OCI-LY7 (cell line): ENCODE data around the gene RFX5. TPM values are rescaled to one million over a fixed set of nuclear protein-coding genes. Genes with fewer than 3 reads are reported as not detected.

Experiments used
- BruUV-seq: library from RNA; stranded (reverse); fragments of 400-500 nt; replicated peaks from 2 replicates; lab custom pipeline; 2021; lab: Mats Ljungman, UMichigan
- CTCF ChIA-PET: fragments of 300-600 bp; sonication (Branson Sonifier 250); formaldehyde crosslinking; loops from one replicate; lab custom pipeline; 2022; ENCODE audit warnings: antibody characterized with exemption; ENCODE audit not compliant: unreplicated experiment; lab: Charles Lee
- POLR2A ChIA-PET: fragments of 300-600 bp; sonication (Branson Sonifier 250); formaldehyde crosslinking; loops from one replicate; lab custom pipeline; 2022; ENCODE audit warnings: antibody characterized with exemption; lab: Charles Lee
- DNase-seq: peaks from one replicate; pipeline ENCODE4 v3.0.0-alpha.2; 2015; ENCODE audit warnings: low spot score
- H2AFZ ChIP-seq: fragments of 200-600 bp; sonication (generic), shearing (Covaris generic); 2 replicates; pipeline ENCODE4 v1.6.1; 2014; ENCODE audit warnings: mild to moderate bottlenecking, antibody characterized with exemption, low read length, moderate library complexity
- H3K27ac ChIP-seq: fragments of 200-600 bp; sonication (generic); 2 replicates; pipeline ENCODE4 v1.5.1; 2014; ENCODE audit warnings: mixed run types, low read depth, mild to moderate bottlenecking, moderate library complexity, low read length, inconsistent platforms; ENCODE audit not compliant: poor library complexity, severe bottlenecking
- H3K36me3 ChIP-seq: fragments of 200-600 bp; sonication (generic); 2 replicates; pipeline ENCODE4 v1.6.1; 2014; ENCODE audit warnings: mild to moderate bottlenecking, antibody characterized with exemption, low read length, moderate library complexity, mixed read lengths; ENCODE audit not compliant: insufficient read depth
- H3K4me1 ChIP-seq: fragments of 200-600 bp; sonication (generic); 2 replicates; pipeline ENCODE4 v1.5.1; 2014; ENCODE audit warnings: mild to moderate bottlenecking, low read length; ENCODE audit not compliant: insufficient read depth, poor library complexity, severe bottlenecking
- H3K4me2 ChIP-seq: fragments of 200-600 bp; sonication (generic); 2 replicates; pipeline ENCODE4 v1.6.1; 2014; ENCODE audit warnings: mild to moderate bottlenecking, low read length
- H3K4me3 ChIP-seq: fragments of 200-600 bp; sonication (generic); 2 replicates; pipeline ENCODE4 v1.5.1; 2014; ENCODE audit warnings: mild to moderate bottlenecking, low read depth, low read length; ENCODE audit not compliant: poor library complexity, severe bottlenecking
- H3K79me2 ChIP-seq: fragments of 200-600 bp; sonication (generic); 2 replicates; pipeline ENCODE4 v1.6.1; 2016; ENCODE audit warnings: low read depth, mild to moderate bottlenecking, low read length, moderate library complexity, mixed read lengths; ENCODE audit not compliant: insufficient read depth
- H3K9me2 ChIP-seq: fragments of 200-600 bp; sonication (generic); 2 replicates; pipeline ENCODE4 v1.6.1; 2016; ENCODE audit warnings: mild to moderate bottlenecking, low read length, mixed read lengths; ENCODE audit not compliant: insufficient read depth
- H3K9me3 ChIP-seq: fragments of 200-600 bp; sonication (generic); 2 replicates; pipeline ENCODE4 v1.6.1; 2014; ENCODE audit warnings: mild to moderate bottlenecking, mixed run types, low read length, mixed read lengths
- H4K20me1 ChIP-seq: fragments of 200-600 bp; sonication (generic); 2 replicates; pipeline ENCODE4 v1.6.1; 2014; ENCODE audit warnings: mild to moderate bottlenecking, antibody characterized with exemption, low read length, moderate library complexity, mixed read lengths; ENCODE audit not compliant: insufficient read depth
- EZH2phosphoT487 ChIP-seq: fragments of 200-600 bp; sonication (generic); IDR thresholded peaks from 2 replicates; pipeline ENCODE4 v1.6.1; 2018; ENCODE audit warnings: low read depth, borderline replicate concordance, mild to moderate bottlenecking, mixed run types, antibody characterized with exemption, low read length, moderate library complexity, mixed read lengths
- intact Hi-C: fragments of 100-400 bp; cut with micrococcal nuclease; formaldehyde crosslinking; loops from one replicate; pipeline ENCODE4 v1.10.0; 2022; ENCODE audit not compliant: unreplicated experiment
- total RNA-seq, 2 experiments: library from RNA; depleted of rRNA in 1 of 2; stranded (reverse); fragments of >200 nt in 1 of 2; shearing (Covaris generic) in 1 of 2; gene quantifications; 2 replicates each; pipeline ENCODE4 v1.2.3, GENCODE V29; 2014 to 2022
- TF ChIP-seq, protein P1 (sequence below): fragments of 200-600 bp; sonication (generic); conservative IDR thresholded peaks from 2 replicates; pipeline ENCODE4 v1.5.1; 2014; ENCODE audit warnings: mild to moderate bottlenecking, antibody characterized with exemption, low read length, moderate library complexity, mixed read lengths

Gene RFX5
- total RNA-seq, 2 experiments from 2014 or later, result 99.7 to 115 TPM

DNA sequence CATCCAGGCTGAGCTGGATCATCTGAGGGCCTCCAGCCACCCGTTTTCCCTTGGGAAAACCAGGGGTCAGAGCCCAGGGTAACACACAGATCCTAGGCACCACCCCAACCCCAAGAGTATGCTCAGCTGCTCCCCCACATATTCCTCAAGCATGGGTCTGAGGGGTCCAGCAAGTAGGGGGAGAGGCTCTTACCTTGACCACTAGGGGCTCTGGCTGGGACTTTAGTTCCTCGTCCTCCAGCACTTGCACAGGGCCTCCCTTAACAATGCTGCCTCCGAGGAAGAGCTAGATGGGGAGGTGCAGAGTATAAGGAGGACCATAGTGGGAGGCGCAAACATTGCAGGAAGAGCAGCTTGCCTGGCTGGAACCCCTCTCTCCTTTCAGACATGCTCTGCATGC is 17.9 kb upstream of the RFX5 start:
- ChIA-PET POLR2A (no interaction called here), CTCF (no interaction called here)
- Histone ChIP-seq H2AFZ (no peak overlapping the region), H3K27ac (no peak overlapping the region), H3K4me1 (peaks cover under 1% of the 10 kb centered on the region), H3K9me2 (no peaks in the 10 kb centered on the region), H3K79me2 (no peaks in the 10 kb centered on the region), H3K36me3 (no peaks in the 10 kb centered on the region), H3K4me2 (no peak overlapping the region), H3K4me3 (no peak overlapping the region), H4K20me1 (no peaks in the 10 kb centered on the region), H3K9me3 (peaks cover 15% of the 10 kb centered on the region)
- DNase-seq, result no peak
- no TSS peak for BruUV-seq
- intact Hi-C loops, result no loop called here
- TF ChIP-seq, protein P1, sequence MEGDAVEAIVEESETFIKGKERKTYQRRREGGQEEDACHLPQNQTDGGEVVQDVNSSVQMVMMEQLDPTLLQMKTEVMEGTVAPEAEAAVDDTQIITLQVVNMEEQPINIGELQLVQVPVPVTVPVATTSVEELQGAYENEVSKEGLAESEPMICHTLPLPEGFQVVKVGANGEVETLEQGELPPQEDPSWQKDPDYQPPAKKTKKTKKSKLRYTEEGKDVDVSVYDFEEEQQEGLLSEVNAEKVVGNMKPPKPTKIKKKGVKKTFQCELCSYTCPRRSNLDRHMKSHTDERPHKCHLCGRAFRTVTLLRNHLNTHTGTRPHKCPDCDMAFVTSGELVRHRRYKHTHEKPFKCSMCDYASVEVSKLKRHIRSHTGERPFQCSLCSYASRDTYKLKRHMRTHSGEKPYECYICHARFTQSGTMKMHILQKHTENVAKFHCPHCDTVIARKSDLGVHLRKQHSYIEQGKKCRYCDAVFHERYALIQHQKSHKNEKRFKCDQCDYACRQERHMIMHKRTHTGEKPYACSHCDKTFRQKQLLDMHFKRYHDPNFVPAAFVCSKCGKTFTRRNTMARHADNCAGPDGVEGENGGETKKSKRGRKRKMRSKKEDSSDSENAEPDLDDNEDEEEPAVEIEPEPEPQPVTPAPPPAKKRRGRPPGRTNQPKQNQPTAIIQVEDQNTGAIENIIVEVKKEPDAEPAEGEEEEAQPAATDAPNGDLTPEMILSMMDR, result no peak; the same call in 1 of the 2 replicates
- no peak for TF ChIP-seq EZH2phosphoT487

DNA sequence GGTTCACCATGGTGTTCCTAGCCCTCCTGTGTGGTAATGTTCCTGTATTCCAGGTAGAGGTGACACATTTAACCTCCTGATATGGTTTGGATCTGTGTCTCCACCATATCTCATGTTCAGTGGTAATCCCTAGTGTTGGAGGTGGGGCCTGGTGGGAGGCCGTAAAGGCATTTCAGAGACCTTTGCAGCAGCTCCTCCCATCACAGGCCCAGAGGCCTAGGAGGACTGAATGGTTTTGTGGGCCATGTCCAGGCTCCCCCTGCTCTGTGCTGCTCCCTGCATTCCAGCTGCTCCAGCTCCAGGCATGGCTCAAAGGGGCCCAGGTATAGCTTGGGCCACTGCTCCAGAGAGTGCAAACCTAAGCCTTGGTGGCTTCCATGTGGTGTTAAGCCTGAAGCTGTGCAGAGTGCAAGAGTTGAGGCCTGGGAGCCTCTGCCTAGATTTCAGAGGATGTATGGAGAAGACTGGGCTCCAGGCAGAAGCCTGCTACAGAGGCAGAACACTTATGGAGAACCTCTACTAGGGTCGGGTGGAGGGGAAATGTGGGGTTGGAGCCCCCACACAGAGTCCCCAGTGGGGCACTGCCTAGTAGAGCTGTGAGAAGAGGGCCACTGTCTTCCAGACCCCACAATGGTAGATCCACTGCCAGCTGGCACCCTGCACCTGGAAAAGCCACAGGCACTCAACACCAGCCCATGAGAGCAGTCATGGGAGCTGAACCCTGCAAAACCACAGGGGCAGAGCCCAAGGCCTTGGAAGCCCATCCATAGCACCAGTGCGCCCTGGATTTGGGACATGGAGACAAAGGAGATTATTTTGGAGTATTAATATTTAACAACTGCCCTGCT is 15.5 kb upstream of the RFX5 start:
- Histone ChIP-seq H3K27ac (no peak overlapping the region), H3K4me1 (no peaks in the 10 kb centered on the region), H4K20me1 (no peaks in the 10 kb centered on the region), H3K36me3 (no peaks in the 10 kb centered on the region), H3K79me2 (no peaks in the 10 kb centered on the region), H3K9me3 (peaks cover 15% of the 10 kb centered on the region), H3K9me2 (no peaks in the 10 kb centered on the region), H3K4me2 (no peak overlapping the region), H3K4me3 (no peak overlapping the region), H2AFZ (no peak overlapping the region)
- DNase-seq, result no peak
- CTCF ChIA-PET, result no interaction called here
- POLR2A ChIA-PET, result no interaction called here
- intact Hi-C loops, result no loop called here
- no TSS peak for BruUV-seq
- TF ChIP-seq, protein P1, result no peak
- TF ChIP-seq EZH2phosphoT487, result no peak

DNA sequence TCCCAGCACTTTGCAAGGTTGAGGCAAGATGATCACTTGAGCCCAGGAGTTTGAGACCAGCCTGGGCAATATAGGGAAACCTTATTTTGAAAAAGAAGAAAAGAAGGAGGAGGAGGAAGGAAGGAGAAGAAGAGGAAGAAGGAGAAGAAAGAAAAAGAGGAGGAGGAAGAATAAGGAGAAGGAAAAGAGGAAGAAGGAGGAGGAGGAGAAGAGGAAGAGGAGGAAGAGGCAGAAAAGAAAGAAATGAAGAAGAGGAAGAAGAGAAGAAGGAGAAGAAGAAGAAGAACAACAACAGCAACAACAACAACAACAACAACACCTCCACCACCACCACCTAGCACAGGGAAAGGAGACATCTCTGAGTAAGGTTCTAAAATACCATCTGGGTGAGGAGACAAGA is 14.8 kb upstream of the RFX5 start:
- Histone ChIP-seq H3K4me1 (no peaks in the 10 kb centered on the region), H3K9me3 (peaks cover 15% of the 10 kb centered on the region), H3K9me2 (no peaks in the 10 kb centered on the region), H2AFZ (no peak overlapping the region), H3K36me3 (no peaks in the 10 kb centered on the region), H3K79me2 (no peaks in the 10 kb centered on the region), H4K20me1 (no peaks in the 10 kb centered on the region), H3K4me2 (no peak overlapping the region), H3K27ac (no peak overlapping the region), H3K4me3 (no peak overlapping the region)
- CTCF ChIA-PET, result no interaction called here
- no peak for DNase-seq
- TF ChIP-seq EZH2phosphoT487, result no peak
- TF ChIP-seq, protein P1, result no peak
- POLR2A ChIA-PET, result no interaction called here
- intact Hi-C loops, result no loop called here
- BruUV-seq, result no TSS peak
